Endothelial cell of umbilical vein (primary cell): ENCODE data around the gene B3GALT5. TPM values are rescaled to one million over a fixed set of nuclear protein-coding genes. Genes with fewer than 3 reads are reported as not detected.

Experiments
- BruUV-seq: library from RNA; stranded (reverse); fragments of 400-500 nt; replicated peaks from 2 replicates; lab custom pipeline; 2021; lab: Mats Ljungman, UMichigan
- CTCF ChIA-PET: fragments of 300-600, 350-600 bp; sonication (Branson Sonifier 250); formaldehyde crosslinking; loops from one replicate; lab custom pipeline; 2021; ENCODE audit warnings: antibody characterized with exemption, inconsistent platforms; lab: Charles Lee
- POLR2A ChIA-PET: fragments of 300-600, 350-600 bp; sonication (Branson Sonifier 250); formaldehyde crosslinking; loops from one replicate; lab custom pipeline; 2021; ENCODE audit warnings: antibody characterized with exemption, inconsistent platforms; lab: Charles Lee
- DNase-seq: peaks from one replicate; pipeline ENCODE4 v3.0.0-alpha.2; 2011; ENCODE audit warnings: low read depth, low spot score
- FAIRE-seq: peaks from 2 replicates; lab custom pipeline; 2011; peaks lifted over from hg19 to GRCh38; lab: Jason Lieb, UNC
- H2AFZ ChIP-seq: 2 replicates; pipeline ENCODE4 v1.6.0; 2012; ENCODE audit warnings: low read depth, low read length, control low read depth, inconsistent platforms
- H3K27ac ChIP-seq: 2 replicates; pipeline ENCODE4 v1.5.1; 2011; ENCODE audit warnings: low read depth, mild to moderate bottlenecking, control low read depth, low read length, moderate library complexity; ENCODE audit not compliant: insufficient read depth
- H3K27me3 ChIP-seq, 2 experiments: 2 replicates each; pipeline versions ENCODE4 v1.6.0 to v1.6.1; 2011; ENCODE audit warnings: low read length in 2 of 2, mixed read lengths in 1 of 2; ENCODE audit not compliant: control insufficient read depth in 2 of 2, insufficient read depth in 2 of 2
- H3K36me3 ChIP-seq, 2 experiments: 2 replicates in 1 of 2; 3 replicates in 1 of 2; pipeline ENCODE4 v1.5.1; 2011; ENCODE audit warnings: low read length in 2 of 2, mild to moderate bottlenecking in 1 of 2, moderate library complexity in 1 of 2; ENCODE audit not compliant: control insufficient read depth in 2 of 2, insufficient read depth in 2 of 2; ENCODE audit errors: extremely low read depth in 1 of 2
- H3K4me1 ChIP-seq: 3 replicates; pipeline ENCODE4 v1.5.1; 2011; ENCODE audit warnings: mild to moderate bottlenecking, low read length; ENCODE audit not compliant: control insufficient read depth, insufficient read depth; ENCODE audit errors: extremely low read depth
- H3K4me2 ChIP-seq: 2 replicates; pipeline ENCODE4 v1.6.1; 2011; ENCODE audit warnings: low read length, control low read depth, mixed read lengths; ENCODE audit not compliant: insufficient read depth
- H3K4me3 ChIP-seq, 3 experiments: fragments of 200-600 bp in 1 of 3; sonication (generic), shearing (Covaris generic) in 1 of 3; replicated peaks in 1 of 3; 2 replicates each; pipeline ENCODE4 v1.5.1; 2011 to 2016; ENCODE audit warnings: control low read depth in 3 of 3, low read length in 3 of 3, mild to moderate bottlenecking in 2 of 3, inconsistent platforms in 1 of 3, low read depth in 1 of 3, moderate library complexity in 1 of 3; ENCODE audit not compliant: insufficient read depth in 1 of 3
- H3K79me2 ChIP-seq: 2 replicates; pipeline ENCODE4 v1.6.0; 2012; ENCODE audit warnings: low read length, inconsistent platforms; ENCODE audit not compliant: control insufficient read depth, insufficient read depth
- H3K9ac ChIP-seq: replicated peaks from 2 replicates; pipeline ENCODE3; 2011; ENCODE audit warnings: low read length, control low read depth; ENCODE audit not compliant: insufficient read depth; ENCODE audit errors: extremely low read depth
- H3K9me1 ChIP-seq: replicated peaks from 3 replicates; pipeline ENCODE4 v1.6.0; 2011; ENCODE audit warnings: mild to moderate bottlenecking, low read length; ENCODE audit not compliant: control insufficient read depth, insufficient read depth; ENCODE audit errors: extremely low read depth
- H3K9me3 ChIP-seq: replicated peaks from 2 replicates; pipeline ENCODE4 v1.5.1; 2012; ENCODE audit warnings: low read length, inconsistent platforms; ENCODE audit not compliant: control insufficient read depth, insufficient read depth
- H4K20me1 ChIP-seq: replicated peaks from 2 replicates; pipeline ENCODE3; 2011; ENCODE audit warnings: mild to moderate bottlenecking, low read length; ENCODE audit not compliant: control insufficient read depth, insufficient read depth; ENCODE audit errors: extremely low read depth
- CTCF ChIP-seq, 2 donors: IDR thresholded peaks; 1 replicate in 1 of 2; 2 replicates in 1 of 2; pipeline ENCODE4 v1.5.1; 2011; ENCODE audit warnings: low read length in 2 of 2, mild to moderate bottlenecking in 2 of 2, moderate library complexity in 2 of 2, control low read depth in 1 of 2, inconsistent platforms in 1 of 2, low read depth in 1 of 2; ENCODE audit not compliant: insufficient read depth in 1 of 2; ENCODE audit errors: extremely low read depth in 1 of 2
- EZH2 ChIP-seq: IDR thresholded peaks from 2 replicates; pipeline ENCODE4 v1.6.1; 2012; ENCODE audit warnings: borderline replicate concordance, low read depth, mild to moderate bottlenecking, moderate library complexity, low read length, inconsistent platforms; ENCODE audit not compliant: severe bottlenecking
- FOS ChIP-seq: IDR thresholded peaks from 2 replicates; pipeline ENCODE4 v1.6.1; 2011; ENCODE audit warnings: mild to moderate bottlenecking, low read length, moderate library complexity, borderline replicate concordance; ENCODE audit not compliant: insufficient read depth
- GATA2 ChIP-seq: IDR thresholded peaks from 2 replicates; pipeline ENCODE4 v1.7.0; 2011; ENCODE audit warnings: low read depth, mild to moderate bottlenecking, moderate library complexity, mixed read lengths, low read length; ENCODE audit not compliant: insufficient read length, insufficient read depth
- JUN ChIP-seq: IDR thresholded peaks from 2 replicates; pipeline ENCODE4 v1.6.1; 2011; ENCODE audit warnings: borderline replicate concordance, low read depth; ENCODE audit not compliant: insufficient read length, insufficient read depth
- MYC ChIP-seq: IDR thresholded peaks from one replicate; pipeline ENCODE4 v1.6.1; 2011; ENCODE audit warnings: mild to moderate bottlenecking, low read depth, low read length
- POLR2A ChIP-seq: IDR thresholded peaks from 2 replicates; pipeline ENCODE4 v1.6.1; 2012; ENCODE audit warnings: low read depth, mild to moderate bottlenecking, control low read depth, low read length
- POLR2AphosphoS5 ChIP-seq: IDR thresholded peaks from 2 replicates; pipeline ENCODE4 v1.6.1; 2012; ENCODE audit warnings: low read depth, mild to moderate bottlenecking, control low read depth, low read length, moderate library complexity; ENCODE audit not compliant: insufficient read depth
- dilution Hi-C: fragments of 300-500 bp; cut with MboI; formaldehyde crosslinking; loops from one replicate; pipeline ENCODE4 v1.15.0; 2019; ENCODE audit warnings: low sequenced_read_pairs; ENCODE audit not compliant: extremely low pct_ligation_motif_present
- intact Hi-C: fragments of 100-400 bp; cut with micrococcal nuclease; formaldehyde crosslinking; loops from one replicate; pipeline ENCODE4 v1.10.0; 2022
- polyA plus RNA-seq, 4 experiments: library from polyadenylated mRNA; depleted of rRNA in 3 of 4; stranded (reverse) in 3 of 4; unstranded in 1 of 4; fragments of >200 nt; gene quantifications; 2 replicates each; pipeline versions ENCODE4 v1.2.1 to v1.2.3, GENCODE V29; 2011 to 2012; ENCODE audit warnings: missing spikeins in 1 of 4
- total RNA-seq: library from RNA; stranded (reverse); gene quantifications from 2 replicates; pipeline ENCODE4 v1.2.3, GENCODE V29; 2021
- TF ChIP-seq, protein P1 (sequence below): IDR thresholded peaks from 2 replicates; pipeline ENCODE4 v1.6.1; 2011; ENCODE audit not compliant: insufficient read depth, insufficient read length

Gene B3GALT5
- total and polyA plus RNA-seq, 2 donors (not counting 3 experiments of a cell fraction or from before 2014, with no cell fraction given) = 0.04 TPM; not detected in 1

GRCh38 chr21:39705849-39706248, 93.1 kb downstream of the B3GALT5 start:
- FAIRE-seq (no peak), DNase-seq (no peak)
- ChIA-PET CTCF (interaction anchor here (0.6 to 1.1 kb wide), 3 partner anchors 9 to 189 kb away, joined by 3 to 12 read pairs (median 3); no protein-coding TSS in a partner anchor), POLR2A (no interaction called here)
- Histone ChIP-seq H3K9me1 (no peaks in the 10 kb centered on the region), H3K9ac (no peak overlapping the region), H2AFZ (no peak overlapping the region), H3K36me3 (no peaks in the 10 kb centered on the region), H3K4me2 (no peak overlapping the region), H3K4me3 (no peak overlapping the region), H3K27me3 (no peaks in the 10 kb centered on the region), H3K79me2 (no peaks in the 10 kb centered on the region), H4K20me1 (no peaks in the 10 kb centered on the region), H3K27ac (no peak overlapping the region), H3K9me3 (no peaks in the 10 kb centered on the region), H3K4me1 (no peaks in the 10 kb centered on the region)
- dilution Hi-C loops = loop anchor here (25.0 kb wide), 1 partner anchor 194 kb away; no protein-coding TSS in a partner anchor
- no peak for TF ChIP-seq FOS
- TF ChIP-seq POLR2A = no peak
- no peak for TF ChIP-seq MYC
- TF ChIP-seq GATA2 = no peak
- no peak for TF ChIP-seq POLR2AphosphoS5
- TF ChIP-seq, protein P1, sequence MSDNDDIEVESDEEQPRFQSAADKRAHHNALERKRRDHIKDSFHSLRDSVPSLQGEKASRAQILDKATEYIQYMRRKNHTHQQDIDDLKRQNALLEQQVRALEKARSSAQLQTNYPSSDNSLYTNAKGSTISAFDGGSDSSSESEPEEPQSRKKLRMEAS = no peak
- no peak for TF ChIP-seq CTCF (IDR thresholded peaks at IDR 0.05; ENCODE audit: extremely low read depth in 1 of 2, insufficient read depth in 1 of 2, low read depth in 1 of 2, low read length in 2 of 2)
- TF ChIP-seq JUN = no peak
- TF ChIP-seq EZH2 = no peak
- BruUV-seq = no TSS peak
- intact Hi-C loops = no loop called here
